WTC11 (cell line): ENCODE measurements around the gene PLK1. TPM values are rescaled to one million over a fixed set of nuclear protein-coding genes. Genes with fewer than 3 reads are reported as not detected.

ENCODE experiments used
- ATAC-seq: fragments of 200-7000 bp; cut with Tn5 transposase; 2 replicates; pipeline ENCODE4 v1.10.0; 2021; ENCODE audit warnings: mild to moderate bottlenecking, moderate library complexity
- CTCF ChIA-PET: fragments of 300-600 bp; sonication (Branson Sonifier 250); formaldehyde crosslinking; loops from one replicate; lab custom pipeline; 2021; ENCODE audit warnings: antibody characterized with exemption; lab: Charles Lee
- POLR2A ChIA-PET: fragments of 350-600 bp; sonication (Branson Sonifier 250); formaldehyde crosslinking; loops from one replicate; lab custom pipeline; 2021; ENCODE audit warnings: antibody characterized with exemption; lab: Charles Lee
- DNase-seq: peaks from one replicate; pipeline ENCODE4 v3.0.0; 2021; ENCODE audit warnings: low spot score
- H3K27ac Mint-ChIP-seq: 2 replicates; pipeline ENCODE4 v1.8.0; 2021; ENCODE audit warnings: mixed read lengths
- H3K27me3 Mint-ChIP-seq: 2 replicates; pipeline ENCODE4 v1.8.0; 2021; ENCODE audit warnings: low read depth, mild to moderate bottlenecking, moderate library complexity, mixed read lengths
- H3K36me3 Mint-ChIP-seq: 2 replicates; pipeline ENCODE4 v1.8.0; 2021; ENCODE audit warnings: mixed read lengths
- H3K4me1 Mint-ChIP-seq: 2 replicates; pipeline ENCODE4 v1.8.0; 2022; ENCODE audit warnings: mixed read lengths
- H3K4me3 Mint-ChIP-seq: 2 replicates; pipeline ENCODE4 v1.8.0; 2021; ENCODE audit warnings: mild to moderate bottlenecking, moderate library complexity, mixed read lengths
- H3K9me3 Mint-ChIP-seq: 2 replicates; pipeline ENCODE4 v1.8.0; 2021; ENCODE audit warnings: mixed read lengths
- ATF2 ChIP-seq: sonication (generic); formaldehyde crosslinking; IDR thresholded peaks from 2 replicates; pipeline ENCODE4 v1.8.1; 2022; ENCODE audit warnings: low read depth, missing genetic modification reagents, borderline replicate concordance
- ATF6 ChIP-seq: sonication (generic); formaldehyde crosslinking; IDR thresholded peaks from 2 replicates; pipeline ENCODE4 v1.8.1; 2023; ENCODE audit warnings: mild to moderate bottlenecking, missing genetic modification reagents
- CREM ChIP-seq: sonication (generic); formaldehyde crosslinking; IDR thresholded peaks from 2 replicates; pipeline ENCODE4 v1.8.1; 2022; ENCODE audit warnings: mild to moderate bottlenecking, missing genetic modification reagents, moderate library complexity
- CTCF ChIP-seq: fragments of 200-600 bp; IDR thresholded peaks from 2 replicates; pipeline ENCODE4 v1.8.0; 2022; ENCODE audit warnings: antibody characterized with exemption
- ELF4 ChIP-seq: sonication (generic); formaldehyde crosslinking; IDR thresholded peaks from 2 replicates; pipeline ENCODE4 v1.8.1; 2022; ENCODE audit warnings: low read depth, mild to moderate bottlenecking, moderate library complexity, missing genetic modification reagents
- ERG ChIP-seq: fragments of 250-450 bp; sonication (Bioruptor Pico); IDR thresholded peaks from 2 replicates; pipeline ENCODE4 v1.8.0; 2021; ENCODE audit warnings: mild to moderate bottlenecking
- FOXJ3 ChIP-seq: sonication (generic); formaldehyde crosslinking; IDR thresholded peaks from 2 replicates; pipeline ENCODE4 v1.9.0; 2021; ENCODE audit warnings: missing genetic modification reagents, mild to moderate bottlenecking, borderline replicate concordance
- FOXP1 ChIP-seq: sonication (generic); formaldehyde crosslinking; IDR thresholded peaks from 2 replicates; pipeline ENCODE4 v1.8.0; 2022; ENCODE audit warnings: missing genetic modification reagents, mild to moderate bottlenecking, moderate library complexity, borderline replicate concordance
- FOXP4 ChIP-seq: sonication (generic); formaldehyde crosslinking; IDR thresholded peaks from 2 replicates; pipeline ENCODE4 v1.8.0; 2022; ENCODE audit warnings: mild to moderate bottlenecking, missing genetic modification reagents
- GABPB1 ChIP-seq: sonication (generic); formaldehyde crosslinking; IDR thresholded peaks from 2 replicates; pipeline ENCODE4 v1.8.1; 2023; ENCODE audit warnings: mild to moderate bottlenecking, missing genetic modification reagents
- MLX ChIP-seq: sonication (generic); formaldehyde crosslinking; IDR thresholded peaks from 2 replicates; pipeline ENCODE4 v1.8.1; 2023; ENCODE audit warnings: mild to moderate bottlenecking, missing genetic modification reagents, moderate library complexity
- NFYB ChIP-seq: sonication (generic); formaldehyde crosslinking; conservative IDR thresholded peaks from 2 replicates; pipeline ENCODE4 v1.8.0; 2022; ENCODE audit warnings: low read depth, missing genetic modification reagents
- RELA ChIP-seq: sonication (generic); formaldehyde crosslinking; IDR thresholded peaks from 2 replicates; pipeline ENCODE4 v1.8.1; 2022; ENCODE audit warnings: missing genetic modification reagents, mild to moderate bottlenecking, borderline replicate concordance
- SMAD4 ChIP-seq: sonication (generic); formaldehyde crosslinking; IDR thresholded peaks from 2 replicates; pipeline ENCODE4 v1.8.0; 2022; ENCODE audit warnings: mild to moderate bottlenecking, missing genetic modification reagents
- TCF7 ChIP-seq: sonication (generic); formaldehyde crosslinking; IDR thresholded peaks from 2 replicates; pipeline ENCODE4 v1.8.0; 2022; ENCODE audit warnings: mild to moderate bottlenecking, low read depth, missing genetic modification reagents, moderate library complexity
- ZMAT4 ChIP-seq: fragments of 250-450 bp; sonication (Bioruptor Pico); IDR thresholded peaks from 2 replicates; pipeline ENCODE4 v1.9.0; 2021; ENCODE audit warnings: mild to moderate bottlenecking
- ZNF263 ChIP-seq: sonication (generic); formaldehyde crosslinking; IDR thresholded peaks from 2 replicates; pipeline ENCODE4 v1.8.1; 2022; ENCODE audit warnings: low read depth, mild to moderate bottlenecking, moderate library complexity, missing genetic modification reagents
- ZNF532 ChIP-seq: fragments of 250-450 bp; sonication (Bioruptor Pico); IDR thresholded peaks from 2 replicates; pipeline ENCODE4 v1.9.0; 2021; ENCODE audit warnings: mild to moderate bottlenecking, borderline replicate concordance
- total RNA-seq: library from RNA; stranded (reverse); gene quantifications from 3 replicates; pipeline ENCODE4 v1.2.3, GENCODE V29; 2021

The PLK1 gene
- total RNA-seq, 1 experiment from 2014 or later = 167 TPM

- 0 out of 2 replicates have a peak, but pooled peaks have one; percentile 1 for TF ChIP-seq NFYB (CRISPR knock-in tag)
- TF ChIP-seq ZMAT4 = no peak
- no peak for TF ChIP-seq ATF6
- TF ChIP-seq FOXJ3 = no peak
- no peak for TF ChIP-seq SMAD4 (CRISPR knock-in tag)
- TF ChIP-seq, all 79 proteins: peak for 15
Measured at GRCh38 chr16:23694644-23695373, 16.1 kb downstream of the PLK1 start (continued).

GRCh38 chr16:23695756-23696155, 17.1 kb downstream of the PLK1 start:
- CTCF ChIA-PET = interaction anchor here (0.6 to 0.8 kb wide), 2 partner anchors 16 to 79 kb away, joined by 3 to 4 read pairs; no protein-coding TSS in a partner anchor
- peaks cover 4% of the 10 kb centered on the region for H3K36me3 Mint-ChIP-seq
- peaks cover 18% of the 10 kb centered on the region for H3K4me1 Mint-ChIP-seq
- H3K4me3 Mint-ChIP-seq = peak overlapping the region; percentile 2
- no peaks in the 10 kb centered on the region for H3K9me3 Mint-ChIP-seq
- ATAC-seq (no peak), DNase-seq (no peak)
- H3K27me3 Mint-ChIP-seq = no peaks in the 10 kb centered on the region
- POLR2A ChIA-PET = interaction anchor here (0.6 to 0.7 kb wide), 2 partner anchors 28 to 287 kb away, joined by 3 read pairs; no protein-coding TSS in a partner anchor
- no peak overlapping the region for H3K27ac Mint-ChIP-seq
- TF ChIP-seq NFYB (CRISPR knock-in tag) = no peak
- TF ChIP-seq MLX (CRISPR knock-in tag) = no peak
- no peak for TF ChIP-seq GABPB1
- TF ChIP-seq RELA (CRISPR knock-in tag) = no peak
- no peak for TF ChIP-seq CTCF
- TF ChIP-seq ATF2 (CRISPR knock-in tag) = no peak
- TF ChIP-seq FOXP1 (CRISPR knock-in tag) = no peak
- TF ChIP-seq ELF4 (CRISPR knock-in tag) = no peak
- TF ChIP-seq TCF7 (CRISPR knock-in tag) = no peak
- TF ChIP-seq ZNF263 (CRISPR knock-in tag) = no peak
- TF ChIP-seq ERG (CRISPR knock-in tag) = no peak
- TF ChIP-seq CREM (CRISPR knock-in tag) = no peak
- TF ChIP-seq ZNF532 (CRISPR knock-in tag) = no peak
- TF ChIP-seq FOXP4 (CRISPR knock-in tag) = no peak
